ENCODE results near the gene ZDHHC19. TPM values are rescaled to one million over a fixed set of nuclear protein-coding genes. Genes with fewer than 3 reads are reported as not detected.
"Not testable (repeated sequence)": the region's sequence is repeated elsewhere in the genome, so short reads cannot be mapped to it uniquely, and the experiment has no call there.

ZDHHC19 gene
- polyA plus RNA-seq, 2 donors, result 0.09 TPM; not detected in 1

DNA sequence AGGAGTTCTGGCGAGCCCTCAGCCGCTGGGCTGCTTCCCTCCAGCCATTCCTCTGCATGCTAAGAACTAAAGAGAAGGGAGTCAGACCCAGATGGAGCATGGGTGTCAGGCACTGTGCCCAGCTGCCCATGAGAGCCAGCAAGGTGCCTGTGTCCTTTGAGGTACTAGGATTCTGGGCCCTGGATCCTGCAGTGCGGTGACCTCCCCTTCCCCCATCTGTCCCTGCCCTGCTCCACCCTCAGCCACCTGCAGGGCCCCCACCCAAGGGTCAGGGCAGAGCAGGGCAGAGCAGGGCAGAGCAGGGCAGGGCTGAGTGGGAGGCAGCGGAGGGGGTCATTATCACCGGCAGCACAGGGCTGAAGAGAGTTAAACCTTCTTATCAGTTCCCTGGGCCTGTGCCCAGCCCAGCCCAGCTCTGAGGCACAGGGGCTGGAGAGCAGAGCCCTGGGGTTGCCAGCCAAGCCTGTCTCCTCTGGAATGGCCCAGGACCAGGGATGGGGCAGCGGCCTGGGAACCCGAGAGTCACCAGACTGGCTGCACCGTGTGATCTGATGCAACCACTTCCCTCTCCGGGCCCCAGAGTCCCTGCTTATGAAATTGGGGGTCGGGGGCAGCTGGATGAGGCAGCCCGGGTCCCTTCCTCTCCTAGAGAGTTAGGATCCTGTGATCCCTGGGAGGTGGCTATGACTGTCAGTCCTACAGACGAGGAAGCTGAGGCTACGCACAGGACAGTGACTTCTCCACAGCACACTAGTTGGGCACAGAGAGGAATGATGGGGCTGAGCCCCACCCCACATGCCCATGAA is 17.3 kb downstream of the ZDHHC19 start:
- H3K9me3 ChIP-seq (ENCODE audit: control insufficient read depth in 2 of 2, insufficient read depth in 1 of 2, low read depth in 1 of 2, low read length in 1 of 2), result no peaks in the 10 kb centered on the region
- H3K4me1 ChIP-seq (ENCODE audit: control insufficient read depth in 2 of 2, insufficient read depth in 2 of 2, low read length in 1 of 2), result peaks cover 2 to 11% of the 10 kb centered on the region in 2 donors
- whole genome bisulfite sequencing, 2 donors, result 61 to 75% methylated on average over 13 of the region's 13 CpGs
- no peak overlapping the region for H3K4me3 ChIP-seq (ENCODE audit: low read depth in 1 of 2, low read length in 2 of 2)
- H3K27ac ChIP-seq (ENCODE audit: low read depth in 2 of 2, low read length in 1 of 2), result no peak overlapping the region
- H3K27me3 ChIP-seq (ENCODE audit: control insufficient read depth in 1 of 2, insufficient read depth in 2 of 2, low read length in 2 of 2), result no peaks in the 10 kb centered on the region
- H3K36me3 ChIP-seq (ENCODE audit: control insufficient read depth in 2 of 2, insufficient read depth in 2 of 2, low read length in 1 of 2), result no peaks in the 10 kb centered on the region

DNA sequence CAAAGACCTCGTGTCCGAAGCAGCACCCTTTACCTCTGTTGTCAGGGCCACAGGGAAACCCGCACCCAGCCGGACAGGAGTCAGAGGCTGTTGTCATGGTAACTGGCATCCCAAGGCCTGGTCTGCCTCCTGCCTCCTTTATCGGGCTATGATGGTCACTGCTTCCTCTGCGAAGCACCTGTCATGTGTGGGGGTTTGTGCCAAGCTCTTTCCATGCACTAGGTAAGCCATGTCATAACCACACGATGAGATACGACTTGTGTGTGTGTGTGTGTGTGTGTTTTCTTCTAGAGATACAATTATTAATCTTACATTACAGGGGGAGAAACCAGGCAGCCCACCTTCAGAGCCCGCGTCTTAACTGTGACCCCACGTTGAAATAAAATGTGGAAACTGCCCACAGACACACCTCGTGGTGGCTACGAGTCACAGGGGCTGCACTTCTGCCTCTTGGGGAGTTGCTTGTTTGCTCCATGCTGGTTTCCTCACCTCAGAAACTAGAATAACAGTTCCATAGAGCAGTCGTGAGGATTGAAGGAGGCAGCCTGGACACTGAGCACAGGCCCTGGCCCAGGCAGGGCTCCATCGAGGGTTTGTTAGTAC is 18.0 kb downstream of the ZDHHC19 start:
- Histone ChIP-seq H3K27ac (ENCODE audit: low read depth in 2 of 2, low read length in 1 of 2) (no peak overlapping the region), H3K27me3 (ENCODE audit: control insufficient read depth in 1 of 2, insufficient read depth in 2 of 2, low read length in 2 of 2) (no peaks in the 10 kb centered on the region), H3K9me3 (ENCODE audit: control insufficient read depth in 2 of 2, insufficient read depth in 1 of 2, low read depth in 1 of 2, low read length in 1 of 2) (no peaks in the 10 kb centered on the region), H3K4me3 (ENCODE audit: low read depth in 1 of 2, low read length in 2 of 2) (no peak overlapping the region), H3K36me3 (ENCODE audit: control insufficient read depth in 2 of 2, insufficient read depth in 2 of 2, low read length in 1 of 2) (no peaks in the 10 kb centered on the region), H3K4me1 (ENCODE audit: control insufficient read depth in 2 of 2, insufficient read depth in 2 of 2, low read length in 1 of 2) (peaks cover 2 to 11% of the 10 kb centered on the region in 2 donors)
- WGBS, 2 donors, result 71 to 73% methylated on average over 15 of the region's 15 CpGs

DNA sequence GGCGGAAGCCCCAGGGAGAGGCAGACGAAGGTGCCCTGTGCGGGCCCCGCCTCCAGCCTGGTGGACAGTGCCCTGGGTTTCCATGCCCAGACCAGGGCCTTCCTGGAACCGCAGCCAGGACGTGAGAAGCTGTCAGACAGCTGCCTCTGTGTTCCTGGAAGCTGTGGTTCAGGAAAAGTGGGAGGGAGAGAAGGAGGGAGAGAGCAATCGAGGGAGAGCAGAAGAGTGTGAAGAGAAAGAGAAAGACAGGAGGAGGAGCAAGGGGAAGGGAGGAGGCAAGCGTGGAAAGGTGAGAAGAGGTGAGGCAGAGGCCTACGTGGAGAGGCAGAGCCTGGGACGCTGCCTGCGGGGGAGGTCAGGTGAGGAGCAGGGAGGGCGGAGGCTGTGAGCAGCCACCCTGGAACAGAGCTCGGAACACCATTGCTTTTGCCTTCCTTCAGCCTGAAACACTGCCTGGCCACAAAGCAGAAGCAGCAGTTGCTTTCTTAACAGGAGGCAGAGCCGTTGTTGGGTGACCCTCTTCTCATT is 18.6 kb downstream of the ZDHHC19 start:
- no peaks in the 10 kb centered on the region for H3K9me3 ChIP-seq (ENCODE audit: control insufficient read depth in 2 of 2, insufficient read depth in 1 of 2, low read depth in 1 of 2, low read length in 1 of 2)
- H3K27me3 ChIP-seq (ENCODE audit: control insufficient read depth in 1 of 2, insufficient read depth in 2 of 2, low read length in 2 of 2), result no peaks in the 10 kb centered on the region
- H3K36me3 ChIP-seq (ENCODE audit: control insufficient read depth in 2 of 2, insufficient read depth in 2 of 2, low read length in 1 of 2), result no peaks in the 10 kb centered on the region
- no peak overlapping the region for H3K4me3 ChIP-seq (ENCODE audit: low read depth in 1 of 2, low read length in 2 of 2)
- H3K4me1 ChIP-seq (ENCODE audit: control insufficient read depth in 2 of 2, insufficient read depth in 2 of 2, low read length in 1 of 2), result peaks cover 2 to 11% of the 10 kb centered on the region in 2 donors
- WGBS, 2 donors, result 29 to 32% methylated on average over 14 of the region's 14 CpGs
- H3K27ac ChIP-seq (ENCODE audit: low read depth in 2 of 2, low read length in 1 of 2), result peak overlapping the region; percentile 19 to 84

DNA sequence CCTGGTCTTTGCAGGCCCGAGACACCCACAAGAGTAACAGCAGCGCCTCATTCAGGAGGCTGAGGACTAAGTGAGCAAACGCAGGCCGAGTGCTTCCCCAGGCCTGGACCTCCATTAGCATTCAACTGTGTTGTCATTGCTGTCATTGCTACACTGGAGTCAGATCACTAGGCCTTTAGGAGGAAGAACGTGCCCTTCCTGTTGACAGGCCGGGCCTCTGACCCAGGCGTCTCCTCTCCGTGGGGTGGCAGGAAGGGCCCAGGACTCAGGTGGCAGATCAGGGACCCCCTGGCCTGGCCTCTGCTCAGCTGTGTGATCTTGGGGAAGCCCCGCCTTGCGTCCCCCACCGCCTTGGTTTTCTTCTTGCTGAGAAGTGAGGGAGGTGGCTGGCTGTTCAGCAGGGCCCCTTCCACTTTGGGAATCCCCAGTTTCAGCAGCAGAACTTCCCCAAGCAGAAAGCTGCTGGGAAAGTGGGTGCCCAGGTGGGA is 19.1 kb downstream of the ZDHHC19 start:
- Histone ChIP-seq H3K27me3 (ENCODE audit: control insufficient read depth in 1 of 2, insufficient read depth in 2 of 2, low read length in 2 of 2) (no peaks in the 10 kb centered on the region), H3K4me3 (ENCODE audit: low read depth in 1 of 2, low read length in 2 of 2) (no peak overlapping the region), H3K9me3 (ENCODE audit: control insufficient read depth in 2 of 2, insufficient read depth in 1 of 2, low read depth in 1 of 2, low read length in 1 of 2) (no peaks in the 10 kb centered on the region), H3K27ac (ENCODE audit: low read depth in 2 of 2, low read length in 1 of 2) (peak overlapping the region; percentile 19 to 84), H3K4me1 (ENCODE audit: control insufficient read depth in 2 of 2, insufficient read depth in 2 of 2, low read length in 1 of 2) (peaks cover 2 to 12% of the 10 kb centered on the region in 2 donors), H3K36me3 (ENCODE audit: control insufficient read depth in 2 of 2, insufficient read depth in 2 of 2, low read length in 1 of 2) (no peaks in the 10 kb centered on the region)
- 71 to 73% methylated on average over 11 of the region's 11 CpGs for WGBS, 2 donors

DNA sequence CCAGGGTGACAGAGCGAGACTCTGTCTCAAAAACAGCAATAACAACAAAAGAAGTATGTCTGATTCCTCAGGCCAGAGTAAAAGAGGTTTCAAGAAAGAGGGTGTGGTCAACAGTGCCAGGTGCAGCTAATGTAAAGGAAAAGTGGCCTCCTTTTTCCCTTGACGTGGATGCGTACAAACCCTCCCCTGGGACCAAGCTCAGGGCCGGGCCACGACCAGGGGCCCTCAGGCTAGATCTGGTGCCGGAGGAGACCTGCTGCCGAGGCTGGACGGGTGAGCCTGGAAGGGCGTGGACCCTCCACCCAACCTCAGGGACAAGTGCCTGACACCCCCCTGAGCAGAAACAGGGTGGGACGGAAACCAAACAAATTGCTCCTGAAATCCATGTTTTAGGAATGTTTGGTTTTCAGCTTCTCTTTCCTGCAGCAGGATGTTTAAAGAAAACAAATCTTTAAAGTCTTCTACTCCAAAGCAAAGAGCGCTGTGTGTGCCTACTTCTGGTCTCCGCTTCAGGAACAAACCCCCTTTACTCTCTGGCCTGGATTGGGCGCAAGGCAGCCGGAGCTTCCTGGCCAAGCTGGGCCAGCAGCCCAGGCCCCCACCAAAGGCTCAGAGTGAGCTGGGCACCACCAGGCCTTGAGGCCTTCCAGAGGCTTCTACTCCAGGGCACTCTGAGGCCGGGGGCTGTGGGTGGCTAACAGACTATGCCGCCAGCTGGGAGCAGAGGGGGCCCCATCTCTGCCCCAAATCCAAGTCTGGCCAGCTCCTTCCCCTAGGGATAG is 21.4 kb downstream of the ZDHHC19 start:
- Histone ChIP-seq H3K27ac (ENCODE audit: low read depth in 2 of 2, low read length in 1 of 2) (no peak overlapping the region), H3K4me3 (ENCODE audit: low read depth in 1 of 2, low read length in 2 of 2) (no peak overlapping the region), H3K9me3 (ENCODE audit: control insufficient read depth in 2 of 2, insufficient read depth in 1 of 2, low read depth in 1 of 2, low read length in 1 of 2) (no peaks in the 10 kb centered on the region), H3K27me3 (ENCODE audit: control insufficient read depth in 1 of 2, insufficient read depth in 2 of 2, low read length in 2 of 2) (no peaks in the 10 kb centered on the region), H3K4me1 (ENCODE audit: control insufficient read depth in 2 of 2, insufficient read depth in 2 of 2, low read length in 1 of 2) (peaks cover 2 to 11% of the 10 kb centered on the region in 2 donors), H3K36me3 (ENCODE audit: control insufficient read depth in 2 of 2, insufficient read depth in 2 of 2, low read length in 1 of 2) (no peaks in the 10 kb centered on the region)
- WGBS, 2 donors, result 83 to 87% methylated on average over 15 to 16 of the region's 16 CpGs

DNA sequence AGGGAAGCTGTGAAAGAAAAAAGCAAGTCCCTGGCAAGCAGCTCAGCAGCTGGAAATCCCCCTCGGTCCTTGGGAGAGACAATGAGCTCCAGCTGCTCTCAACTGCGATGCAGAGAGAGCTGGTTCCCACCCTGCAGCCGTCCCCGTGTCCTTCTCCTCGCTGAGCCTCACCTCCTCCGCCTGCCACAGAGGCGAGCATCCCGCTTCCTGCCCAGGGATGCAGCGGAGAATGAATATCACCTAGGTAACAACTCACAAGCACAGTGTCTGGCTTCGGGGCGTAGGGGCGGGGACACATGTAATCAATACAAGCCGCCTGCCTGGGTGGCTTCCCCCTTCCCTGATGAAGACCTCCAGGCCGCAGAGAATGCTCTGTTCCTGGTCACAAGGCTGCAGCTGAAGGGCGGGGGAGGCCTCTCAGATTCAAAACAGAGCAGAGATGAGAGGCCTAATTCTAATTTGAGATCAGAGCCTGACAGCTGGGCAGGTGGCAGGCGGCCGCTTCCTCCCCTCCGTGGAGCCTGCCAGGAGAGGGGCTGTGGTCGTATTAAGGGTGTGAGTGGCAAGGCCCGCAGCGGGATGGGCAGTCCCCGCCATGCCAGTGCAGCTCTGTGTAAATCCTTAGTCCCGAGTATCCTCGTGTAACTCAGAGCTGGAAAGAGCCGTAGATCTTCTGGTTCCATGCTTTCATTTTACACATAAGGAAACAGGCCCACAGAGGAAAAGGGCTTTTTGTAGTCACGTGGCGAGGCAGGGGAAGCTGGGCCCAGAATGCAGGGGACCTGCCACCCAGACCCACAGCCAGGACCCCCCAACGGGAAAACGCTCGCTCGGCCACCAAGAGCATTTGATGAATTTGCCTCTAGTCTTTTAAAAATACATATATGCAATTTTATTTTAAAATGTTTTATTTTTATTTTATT is 24.3 kb downstream of the ZDHHC19 start:
- no peaks in the 10 kb centered on the region for H3K36me3 ChIP-seq (ENCODE audit: control insufficient read depth in 2 of 2, insufficient read depth in 2 of 2, low read length in 1 of 2)
- H3K9me3 ChIP-seq (ENCODE audit: control insufficient read depth in 2 of 2, insufficient read depth in 1 of 2, low read depth in 1 of 2, low read length in 1 of 2), result no peaks in the 10 kb centered on the region
- 37 to 42% methylated on average over 31 of the region's 31 CpGs for WGBS, 2 donors
- H3K27ac ChIP-seq (ENCODE audit: low read depth in 2 of 2, low read length in 1 of 2), result no peak overlapping the region
- H3K27me3 ChIP-seq (ENCODE audit: control insufficient read depth in 1 of 2, insufficient read depth in 2 of 2, low read length in 2 of 2), result no peaks in the 10 kb centered on the region
- no peak overlapping the region for H3K4me3 ChIP-seq (ENCODE audit: low read depth in 1 of 2, low read length in 2 of 2)
- peaks cover 0 to 3% of the 10 kb centered on the region in 2 donors for H3K4me1 ChIP-seq (ENCODE audit: control insufficient read depth in 2 of 2, insufficient read depth in 2 of 2, low read length in 1 of 2)

DNA sequence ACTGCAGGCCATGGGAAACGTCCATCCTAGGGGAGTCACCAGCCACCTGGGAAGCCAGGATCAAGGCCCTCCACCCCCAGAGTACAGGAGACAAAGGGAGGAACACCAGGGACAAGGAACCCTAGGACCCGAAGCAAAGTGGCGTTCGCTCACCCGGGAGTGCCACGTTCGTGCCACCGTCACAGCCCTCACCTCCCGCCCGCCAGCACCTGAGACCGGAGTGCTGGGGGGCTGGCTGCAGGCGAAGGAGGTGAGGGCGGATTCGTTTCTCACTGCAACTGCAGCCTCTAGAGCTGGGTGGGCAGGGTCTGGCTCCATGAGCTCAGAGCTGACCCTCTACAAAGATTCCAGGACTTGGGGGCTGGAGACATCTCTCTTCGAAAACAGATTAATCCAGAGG is 26.3 kb downstream of the ZDHHC19 start:
- H3K9me3 ChIP-seq (ENCODE audit: control insufficient read depth in 2 of 2, insufficient read depth in 1 of 2, low read depth in 1 of 2, low read length in 1 of 2), result no peaks in the 10 kb centered on the region
- H3K4me3 ChIP-seq (ENCODE audit: low read depth in 1 of 2, low read length in 2 of 2), result no peak overlapping the region
- peaks cover 0 to 3% of the 10 kb centered on the region in 2 donors for H3K4me1 ChIP-seq (ENCODE audit: control insufficient read depth in 2 of 2, insufficient read depth in 2 of 2, low read length in 1 of 2)
- no peak overlapping the region for H3K27ac ChIP-seq (ENCODE audit: low read depth in 2 of 2, low read length in 1 of 2)
- no peaks in the 10 kb centered on the region for H3K27me3 ChIP-seq (ENCODE audit: control insufficient read depth in 1 of 2, insufficient read depth in 2 of 2, low read length in 2 of 2)
- 92 to 94% methylated on average over 15 of the region's 15 CpGs for WGBS, 2 donors
- H3K36me3 ChIP-seq (ENCODE audit: control insufficient read depth in 2 of 2, insufficient read depth in 2 of 2, low read length in 1 of 2), result no peaks in the 10 kb centered on the region

DNA sequence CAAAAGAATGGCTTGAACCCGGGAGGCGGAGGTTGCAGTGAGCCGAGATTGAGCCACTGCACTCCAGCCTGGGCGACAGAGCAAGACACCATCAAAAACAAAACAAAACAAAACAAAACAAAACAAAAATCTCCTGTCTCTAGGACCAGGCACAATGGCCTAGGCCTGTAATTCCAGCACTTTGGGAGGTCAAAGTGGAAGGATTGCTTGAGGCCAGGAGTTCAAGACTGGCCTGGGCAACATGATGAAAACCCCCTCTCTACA is 27.1 kb downstream of the ZDHHC19 start:
- H3K36me3 ChIP-seq (ENCODE audit: control insufficient read depth in 2 of 2, insufficient read depth in 2 of 2, low read length in 1 of 2); H3K27ac ChIP-seq (ENCODE audit: low read depth in 2 of 2, low read length in 1 of 2); H3K9me3 ChIP-seq (ENCODE audit: control insufficient read depth in 2 of 2, insufficient read depth in 1 of 2, low read depth in 1 of 2, low read length in 1 of 2); H3K4me1 ChIP-seq (ENCODE audit: control insufficient read depth in 2 of 2, insufficient read depth in 2 of 2, low read length in 1 of 2); H3K27me3 ChIP-seq (ENCODE audit: control insufficient read depth in 1 of 2, insufficient read depth in 2 of 2, low read length in 2 of 2); H3K4me3 ChIP-seq (ENCODE audit: low read depth in 1 of 2, low read length in 2 of 2): not testable (repeated sequence)
- WGBS, 2 donors, result 87 to 88% methylated on average over 4 of the region's 4 CpGs

DNA sequence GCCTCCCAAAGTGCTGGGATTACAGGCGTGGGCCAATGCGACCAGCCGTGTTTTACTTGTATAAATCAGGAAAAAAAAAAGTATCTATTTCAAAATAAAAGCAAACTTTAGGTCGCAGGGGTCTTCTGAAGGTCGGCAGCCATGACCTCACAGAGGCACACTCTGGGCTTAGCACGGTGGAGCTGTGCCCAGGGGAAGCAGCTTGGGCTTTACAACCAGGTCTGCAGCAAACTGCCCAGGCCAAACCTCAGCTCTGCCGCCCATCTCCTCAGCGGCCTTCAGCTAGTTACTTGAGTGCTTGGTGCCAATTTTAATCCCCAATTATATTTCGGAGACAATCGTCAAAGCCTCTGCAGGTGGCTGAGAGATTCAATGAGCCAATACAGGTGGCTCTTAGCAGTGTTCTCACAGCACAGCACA is 30.1 kb downstream of the ZDHHC19 start:
- Histone ChIP-seq H3K4me3 (ENCODE audit: low read depth in 1 of 2, low read length in 2 of 2) (no peak overlapping the region), H3K27ac (ENCODE audit: low read depth in 2 of 2, low read length in 1 of 2) (no peak overlapping the region), H3K4me1 (ENCODE audit: control insufficient read depth in 2 of 2, insufficient read depth in 2 of 2, low read length in 1 of 2) (no peaks in the 10 kb centered on the region), H3K27me3 (ENCODE audit: control insufficient read depth in 1 of 2, insufficient read depth in 2 of 2, low read length in 2 of 2) (no peaks in the 10 kb centered on the region), H3K9me3 (ENCODE audit: control insufficient read depth in 2 of 2, insufficient read depth in 1 of 2, low read depth in 1 of 2, low read length in 1 of 2) (no peaks in the 10 kb centered on the region), H3K36me3 (ENCODE audit: control insufficient read depth in 2 of 2, insufficient read depth in 2 of 2, low read length in 1 of 2) (no peaks in the 10 kb centered on the region)
- WGBS, 2 donors, result 75 to 77% methylated on average over 10 of the region's 10 CpGs

All from esophagus (tissue), 2 donors.